HG03064 (cell line): ENCODE data around the gene TSPYL1.
"Not testable (repeated sequence)": the region's sequence is repeated elsewhere in the genome, so short reads cannot be mapped to it uniquely, and the experiment has no call there.

ENCODE experiments used
- ATAC-seq: cut with Tn5 transposase; IDR thresholded peaks from one replicate; pipeline ENCODE4 v1.9.1; 2021; ENCODE audit warnings: low read depth; ENCODE audit not compliant: unreplicated experiment

Gene TSPYL1

DNA sequence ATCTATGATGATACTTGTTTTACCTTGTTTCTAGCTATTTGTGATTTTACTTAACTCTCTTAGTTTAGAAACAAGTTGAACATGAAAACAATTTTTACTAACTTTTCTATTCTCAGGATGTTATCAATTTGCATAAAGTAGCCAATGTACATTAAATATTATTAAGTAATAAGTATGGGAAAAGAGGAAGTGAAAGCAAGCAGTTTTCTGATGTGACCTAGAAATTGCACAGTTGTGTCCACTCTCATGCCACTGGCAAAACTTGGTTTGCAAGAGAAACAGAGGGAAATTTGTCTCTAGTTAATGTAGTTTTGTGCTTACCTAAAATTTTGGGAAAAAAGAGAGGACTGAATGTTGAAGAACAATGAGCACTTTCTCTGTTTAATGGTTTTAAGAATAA lies 19.2 kb upstream of the TSPYL1 start:
- no peak for ATAC-seq

DNA sequence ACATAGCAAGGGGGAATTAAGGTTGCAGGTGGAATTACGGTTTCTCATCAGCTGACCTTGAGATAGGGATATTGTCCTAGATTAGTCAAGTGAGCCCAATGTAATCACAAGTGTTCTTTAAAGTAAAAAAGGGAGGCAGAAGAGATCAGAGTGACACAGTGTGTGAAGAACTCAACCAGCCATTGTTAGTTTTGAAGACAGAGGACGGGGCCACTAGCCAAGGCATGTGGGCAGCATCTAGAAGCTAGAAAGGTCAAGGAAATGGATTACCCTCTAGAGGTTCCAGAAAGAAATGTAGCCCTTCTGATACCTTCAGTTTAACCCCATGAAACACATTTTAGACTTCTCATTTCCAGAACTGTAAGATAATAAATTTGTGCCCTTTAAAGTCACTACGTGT lies 18.5 kb upstream of the TSPYL1 start:
- ATAC-seq, result no peak

DNA sequence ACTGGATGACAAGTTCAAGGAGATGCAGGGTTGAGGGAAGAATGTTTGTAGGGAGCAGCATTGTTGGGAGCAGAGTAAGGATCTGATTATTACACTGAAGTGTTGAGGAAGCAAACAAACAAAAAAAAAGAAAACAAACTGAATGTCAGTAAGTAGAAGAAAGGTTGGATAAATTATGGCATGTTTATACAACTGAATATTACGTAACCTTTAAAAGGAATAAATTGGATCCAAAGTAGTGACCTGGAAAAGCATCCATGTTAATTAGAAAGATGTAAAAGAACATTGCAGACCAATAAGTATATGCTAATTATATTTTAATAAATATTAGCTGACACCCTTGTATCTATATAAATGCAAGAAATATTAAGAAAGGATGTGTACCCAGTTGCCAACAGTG lies 12.8 kb upstream of the TSPYL1 start:
- no peak for ATAC-seq

DNA sequence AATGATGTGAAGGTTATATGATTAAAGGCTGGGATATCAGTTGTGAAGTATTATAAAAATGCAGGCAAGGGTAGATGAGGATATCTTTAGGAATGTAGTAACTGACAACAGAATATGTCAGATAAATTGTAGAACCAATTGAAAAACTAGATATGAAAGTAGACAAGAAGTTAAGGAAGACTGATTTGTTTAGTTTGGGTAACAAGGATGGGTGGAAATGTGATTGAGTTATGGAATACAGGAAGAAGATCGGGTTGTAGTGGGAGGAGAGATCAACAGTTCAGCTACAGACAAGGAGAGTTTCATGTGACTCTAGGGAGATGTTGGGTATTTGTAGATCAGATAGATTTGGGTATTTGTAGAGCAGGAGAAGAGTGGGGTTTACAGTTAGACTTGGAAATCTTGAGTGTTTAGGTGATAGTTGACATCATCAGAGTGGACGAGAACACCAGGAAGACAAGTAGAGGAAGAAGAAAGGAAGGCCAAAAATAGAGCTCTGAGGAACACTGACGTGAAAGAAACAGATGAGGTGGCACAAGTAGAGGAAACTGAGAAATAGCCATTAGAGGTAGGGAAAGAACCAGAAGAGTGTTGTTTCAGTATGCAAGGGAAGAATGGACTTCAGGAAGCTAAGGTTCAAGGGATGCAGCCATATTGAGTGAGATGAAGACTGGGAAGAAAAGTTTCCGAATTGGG lies 12.1 kb upstream of the TSPYL1 start:
- no peak for ATAC-seq

DNA sequence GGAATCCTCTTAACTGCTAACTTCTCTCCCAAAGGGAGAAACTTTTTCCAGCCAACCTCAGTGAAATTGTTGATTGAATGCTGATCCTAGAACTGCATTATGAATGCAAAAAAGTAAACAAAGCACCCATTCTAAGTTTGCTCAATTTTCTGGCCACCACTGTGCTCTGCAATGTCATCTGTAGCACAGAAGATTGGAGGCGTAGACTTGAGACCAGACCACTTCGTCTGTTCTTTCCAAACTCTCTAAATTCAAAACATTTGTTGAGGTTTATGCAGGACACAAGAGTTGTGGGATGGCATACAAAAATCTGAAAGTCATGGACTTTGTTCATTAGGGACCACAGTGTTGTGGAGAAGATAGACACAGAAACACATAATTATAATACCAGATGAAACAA lies 11.1 kb upstream of the TSPYL1 start:
- no peak for ATAC-seq

DNA sequence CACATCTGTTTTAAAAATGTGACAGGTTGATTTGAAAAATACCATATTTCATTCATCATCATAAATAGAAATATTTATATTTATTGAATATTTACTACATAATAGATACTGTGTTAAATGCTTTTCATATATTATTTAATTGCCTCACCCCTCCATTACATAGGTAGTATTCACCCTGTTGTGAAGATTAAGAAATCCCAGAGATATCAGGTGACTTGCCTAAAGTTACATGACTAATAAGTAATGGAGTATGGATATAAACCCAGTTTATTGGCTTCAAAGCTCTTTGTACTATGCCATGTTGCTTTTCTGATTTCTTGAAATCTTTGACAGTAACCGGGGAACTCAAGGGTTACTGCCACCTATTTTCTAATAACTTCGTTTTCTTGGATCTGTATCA lies 10.1 kb upstream of the TSPYL1 start:
- ATAC-seq, result no peak

DNA sequence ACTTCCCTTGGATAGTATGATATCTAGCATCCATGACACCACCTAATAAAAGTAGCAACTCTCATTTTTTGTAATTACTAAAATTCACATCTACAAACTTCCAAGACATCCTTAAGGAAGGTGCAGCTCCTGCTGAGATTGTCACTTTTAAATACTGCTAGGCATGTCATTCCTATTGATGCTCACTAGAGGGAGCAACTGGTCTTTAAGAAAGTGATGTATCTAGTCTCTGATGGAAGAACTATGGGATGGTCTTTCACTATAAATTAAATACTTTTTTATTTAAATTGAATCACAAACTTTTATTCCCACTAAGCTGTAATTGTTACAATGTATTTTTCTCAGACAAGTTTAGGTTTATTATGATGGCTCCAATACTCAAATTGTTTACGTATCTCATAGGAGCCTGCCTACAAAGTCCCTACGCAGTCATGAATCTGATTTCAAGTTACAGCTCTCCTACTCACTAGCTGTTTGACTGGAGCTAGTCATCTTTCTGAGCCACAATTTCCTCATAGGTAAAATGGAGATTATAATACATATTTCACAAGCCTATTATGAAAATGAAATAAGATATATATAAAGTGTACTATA lies 8.1 kb upstream of the TSPYL1 start:
- ATAC-seq, result no peak

DNA sequence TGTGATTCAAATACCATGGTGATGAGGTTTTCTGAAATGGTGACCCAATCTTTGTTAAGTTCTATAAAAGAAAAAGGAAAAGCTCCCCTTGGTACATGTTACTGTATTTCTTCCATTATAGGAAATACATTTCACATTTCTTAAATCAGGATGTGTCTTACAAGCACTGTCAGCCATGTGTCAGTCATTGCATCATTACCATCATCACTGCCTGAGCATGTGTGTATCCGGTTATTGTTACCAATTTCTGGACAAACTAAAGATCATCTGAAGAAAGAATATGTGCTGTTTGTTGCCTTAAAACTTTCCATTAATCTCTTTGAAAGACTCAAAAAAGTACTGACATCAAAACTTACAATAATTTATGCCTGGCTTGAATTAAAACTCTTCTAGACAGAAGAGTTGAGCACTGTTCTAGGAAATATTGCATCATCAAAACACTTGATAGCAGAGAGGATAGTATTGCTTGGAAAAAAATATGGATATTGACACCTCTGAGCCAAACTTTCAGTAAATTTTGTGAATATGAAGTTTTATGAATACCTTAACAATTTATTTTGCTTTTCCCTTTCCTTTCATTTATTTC lies 7.1 kb upstream of the TSPYL1 start:
- no peak for ATAC-seq

DNA sequence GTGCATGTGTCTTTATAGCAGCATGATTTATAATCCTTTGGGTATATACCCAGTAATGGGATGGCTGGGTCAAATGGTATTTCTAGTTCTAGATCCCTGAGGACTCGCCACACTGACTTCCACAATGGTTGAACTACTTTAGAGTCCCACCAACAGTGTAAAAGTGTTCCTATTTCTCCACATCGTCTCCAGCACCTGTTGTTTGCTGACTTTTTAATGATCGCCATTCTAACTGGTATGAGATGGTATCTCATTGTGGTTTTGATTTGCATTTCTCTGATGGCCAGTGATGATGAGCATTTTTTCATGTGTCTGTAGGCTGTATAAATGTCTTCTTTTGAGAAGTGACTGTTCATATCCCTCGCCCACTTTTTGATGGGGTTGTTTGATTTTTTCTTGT lies 5.3 kb upstream of the TSPYL1 start:
- not testable (repeated sequence) for ATAC-seq

DNA sequence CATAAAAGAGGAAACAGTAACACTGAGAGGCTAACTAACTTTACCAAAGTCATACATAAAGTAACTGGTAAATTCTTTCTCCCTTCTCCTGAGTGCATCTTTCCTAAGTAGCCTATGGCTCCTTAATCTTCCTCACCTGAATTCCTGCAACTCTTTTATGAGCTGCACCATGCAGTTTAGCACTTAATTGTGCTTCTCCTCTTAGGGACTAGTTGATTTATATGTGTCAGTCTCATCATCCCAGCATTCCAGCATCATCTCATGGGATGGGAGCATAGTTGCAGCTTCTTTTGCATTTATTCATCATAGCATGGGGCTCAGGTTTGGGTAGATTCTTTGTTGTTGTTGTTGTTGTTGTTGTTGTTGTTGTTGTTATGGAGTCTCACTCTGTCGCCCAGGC lies 3.5 kb upstream of the TSPYL1 start:
- no peak for ATAC-seq

DNA sequence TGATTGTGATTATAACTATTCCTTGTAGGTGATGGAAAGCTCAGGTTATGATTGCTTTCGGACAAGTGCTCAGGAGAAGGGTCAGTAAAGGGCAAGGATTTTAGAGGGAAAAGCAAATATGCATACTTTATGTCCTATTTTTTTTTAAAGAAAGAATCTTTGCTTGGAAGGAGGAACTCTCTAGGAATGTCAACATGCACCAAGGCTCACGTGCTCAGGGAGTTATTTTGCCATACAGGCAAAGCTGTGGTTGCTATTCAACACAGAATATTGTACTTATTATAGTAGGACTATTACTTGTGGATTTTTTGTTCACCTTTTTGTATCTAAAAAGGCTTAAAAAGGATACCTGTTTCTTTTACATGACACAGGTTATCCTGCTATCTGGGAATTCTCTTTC lies 3.0 kb upstream of the TSPYL1 start:
- no peak for ATAC-seq

DNA sequence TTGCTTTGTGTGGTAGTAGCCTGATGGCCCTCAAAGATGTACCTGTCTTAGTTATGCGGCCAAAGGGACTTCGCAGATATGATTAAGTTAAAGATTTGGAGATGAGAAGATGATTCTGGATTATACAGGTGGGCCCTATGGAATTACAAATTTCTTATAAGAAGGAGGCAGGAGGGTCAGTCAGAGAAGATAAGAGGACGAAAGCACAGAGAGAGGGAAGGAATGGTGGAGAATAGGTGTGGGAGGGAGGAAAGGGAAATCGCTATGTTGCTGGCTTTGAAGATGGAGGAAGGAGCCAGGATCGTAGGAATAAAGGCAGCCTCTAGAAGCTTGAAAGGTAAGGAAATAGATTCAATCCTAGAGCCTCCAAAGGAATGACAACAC lies 1.2 kb upstream of the TSPYL1 start:
- no peak for ATAC-seq

DNA sequence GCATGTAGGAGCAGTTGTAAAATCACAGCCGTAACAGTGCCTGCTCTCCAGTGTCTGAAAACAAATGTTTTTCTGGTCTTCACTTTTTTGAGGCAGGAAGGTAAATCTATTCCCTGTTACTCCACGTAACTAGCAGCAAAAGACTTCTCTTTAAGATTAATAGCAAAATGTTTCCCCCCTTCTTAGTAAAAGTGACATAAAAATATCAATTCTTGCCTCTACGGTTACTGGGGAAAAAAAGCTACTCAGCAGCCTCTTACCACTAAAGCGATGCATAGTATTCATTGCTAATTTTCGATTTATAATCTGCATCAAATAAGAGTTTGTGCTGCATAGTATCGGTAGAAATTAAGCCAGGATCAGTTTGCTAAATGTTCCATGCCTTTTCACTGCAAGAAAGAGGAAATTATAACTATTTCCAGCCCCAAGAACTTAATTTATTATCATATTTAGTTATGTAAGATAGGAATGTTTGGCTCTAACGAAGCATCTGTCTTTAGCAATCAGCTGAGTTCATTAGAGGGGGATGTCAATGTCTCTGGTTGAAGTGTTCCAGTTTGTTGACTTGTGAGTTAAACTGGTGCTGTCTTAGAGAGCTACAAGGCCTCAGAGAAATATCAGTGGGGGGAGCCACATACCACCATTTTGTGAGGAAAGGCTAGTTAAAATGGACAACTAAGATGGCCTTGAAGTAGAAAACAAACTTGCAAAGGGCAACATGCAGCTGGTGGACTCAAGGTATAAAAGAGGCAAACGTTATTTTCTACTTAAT lies 617 bp upstream of the TSPYL1 start:
- no peak for ATAC-seq

DNA sequence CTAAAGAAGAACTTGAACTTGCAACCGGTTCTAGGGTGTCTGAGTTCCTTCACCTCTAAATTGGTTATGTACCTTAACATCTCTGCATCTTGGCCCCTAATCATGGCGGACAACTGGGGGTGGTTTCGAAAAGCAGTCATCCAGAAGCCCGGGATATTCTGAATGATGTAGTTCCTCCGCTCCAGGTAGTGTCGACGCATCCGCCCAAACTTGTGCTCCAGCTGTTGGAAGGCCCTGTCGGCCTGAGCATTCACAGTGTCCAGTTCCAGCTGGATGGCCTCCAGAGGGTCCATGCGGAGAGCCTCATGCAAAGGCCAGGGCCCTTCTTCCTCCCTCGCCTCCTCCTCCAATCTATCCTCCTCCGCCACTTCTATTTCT lies 887 bp downstream of the TSPYL1 start:
- ATAC-seq, result no peak

DNA sequence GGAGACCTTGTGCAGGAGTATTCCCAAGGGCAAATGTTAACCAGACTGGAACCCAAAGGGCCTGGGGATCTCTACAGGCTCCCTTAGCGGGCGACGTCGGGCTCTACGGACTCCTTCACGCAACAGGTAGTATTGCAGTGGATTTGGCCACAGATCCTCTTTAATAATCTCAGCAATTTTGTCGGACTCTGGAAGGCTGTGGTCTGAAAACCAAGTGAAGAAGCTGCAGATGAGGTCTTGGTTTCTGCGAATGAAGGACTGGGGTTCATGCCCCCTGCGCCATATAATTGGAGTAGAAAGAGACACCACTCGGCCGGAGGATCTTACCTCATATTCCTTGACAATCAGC lies 1.3 kb downstream of the TSPYL1 start:
- no peak for ATAC-seq

DNA sequence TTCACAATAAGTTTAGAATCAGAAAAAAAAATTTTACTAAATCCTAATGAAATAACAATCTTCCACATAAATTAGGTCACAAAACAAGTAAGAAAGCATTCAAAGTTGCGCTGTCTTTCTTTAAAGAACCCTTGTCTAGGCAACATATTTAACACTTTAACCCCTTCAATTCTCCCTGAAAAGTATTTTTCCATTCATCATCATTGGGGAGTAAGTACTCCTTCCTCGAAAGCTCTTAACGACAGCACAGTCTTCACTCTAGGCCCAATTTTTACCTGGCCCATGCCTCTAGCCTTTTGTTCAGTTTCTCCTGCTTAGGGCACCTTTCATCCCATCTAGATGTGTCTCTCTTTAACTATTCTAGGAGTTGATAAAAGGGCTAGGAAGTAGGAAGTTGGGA lies 2.6 kb downstream of the TSPYL1 start:
- ATAC-seq, result no peak

DNA sequence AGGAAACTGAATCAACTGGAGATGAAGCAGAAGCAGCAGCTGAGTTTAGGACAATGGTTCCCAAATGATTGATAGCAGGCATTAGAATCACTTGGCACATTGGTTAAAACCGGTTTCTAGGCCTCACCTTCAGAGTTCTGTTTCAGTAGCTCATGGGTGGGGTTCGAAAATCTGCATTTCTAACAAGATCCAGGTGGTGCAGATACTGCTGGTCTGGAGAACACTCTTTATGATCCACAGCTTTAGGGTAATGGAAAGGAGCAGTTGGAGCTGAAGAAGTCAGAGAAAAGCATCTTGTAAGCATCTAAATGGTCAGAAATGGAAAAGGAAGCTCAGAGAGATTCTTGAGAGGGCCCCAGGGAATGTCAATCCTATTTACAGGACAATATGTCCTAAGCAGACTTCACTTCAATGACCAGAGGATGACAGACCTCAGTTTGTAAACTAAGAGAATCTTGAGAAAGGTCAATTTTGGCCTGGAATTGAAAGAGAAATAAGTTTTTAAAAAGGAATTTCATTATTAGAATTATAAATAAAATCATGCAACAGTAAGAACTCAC lies 8.5 kb downstream of the TSPYL1 start:
- no peak for ATAC-seq

DNA sequence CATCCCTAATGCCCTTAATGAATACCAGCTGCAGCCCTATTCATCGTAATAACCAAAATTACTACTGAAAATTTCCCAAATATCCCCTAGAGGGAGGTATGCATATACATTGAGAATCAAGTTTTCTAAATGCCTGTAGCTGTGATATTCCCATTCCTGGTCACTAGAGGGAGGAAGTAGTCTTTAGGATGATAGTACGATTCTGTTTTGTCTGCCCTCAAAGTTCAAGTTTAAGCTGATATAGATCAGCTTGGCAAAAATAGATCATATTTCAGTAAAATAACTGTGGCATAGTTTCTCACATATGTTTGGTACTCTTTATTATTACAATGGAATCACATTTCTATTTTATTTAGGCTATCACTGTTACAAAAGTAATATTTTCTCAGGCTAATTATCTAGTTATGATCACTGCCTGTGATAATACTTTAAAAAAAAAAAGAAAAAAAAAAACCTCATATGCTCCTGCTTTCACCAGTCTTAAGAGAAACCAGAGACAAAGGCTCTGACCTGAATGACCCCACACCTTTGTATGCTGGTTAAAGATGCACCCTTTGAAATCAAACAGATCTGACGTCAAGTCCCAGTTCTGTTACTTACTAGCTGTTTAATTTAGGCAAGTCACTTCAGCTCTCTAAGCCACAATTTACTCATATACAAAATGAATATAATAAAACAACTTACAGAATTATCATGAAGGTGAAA lies 11.0 kb downstream of the TSPYL1 start:
- ATAC-seq, result peak; percentile 64

DNA sequence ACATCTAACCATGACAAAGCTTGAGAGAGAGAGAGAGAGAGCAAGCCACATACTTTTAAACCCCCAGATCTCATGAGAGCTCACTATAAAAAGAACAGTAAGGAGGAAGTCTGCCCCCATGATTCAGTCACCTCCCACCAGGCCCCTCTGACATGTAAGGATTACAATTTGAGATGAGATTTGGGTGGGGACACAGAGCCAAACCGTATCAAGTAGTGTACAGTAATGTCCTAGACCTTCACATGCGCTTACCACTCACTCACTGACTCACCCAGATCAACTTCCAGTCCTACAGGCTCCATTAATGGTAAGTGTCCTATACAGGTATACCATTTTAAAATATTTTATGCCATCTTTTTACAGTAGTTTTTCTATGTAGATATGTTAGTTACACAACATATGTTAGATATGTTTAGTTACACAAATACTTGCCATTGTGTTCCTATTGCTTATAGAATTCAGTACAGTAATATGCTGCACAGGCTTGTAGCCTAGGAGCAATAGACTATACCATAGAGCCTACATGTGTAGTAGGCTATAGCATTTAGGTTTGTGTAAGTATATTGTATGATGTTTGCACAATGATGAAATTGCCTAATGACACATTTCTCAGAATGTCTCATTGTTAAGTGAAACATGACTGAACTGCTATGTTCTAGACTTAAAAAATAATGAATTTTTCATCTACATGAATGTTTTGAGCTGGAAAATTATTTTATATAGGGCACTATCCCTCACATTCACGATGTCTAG lies 11.7 kb downstream of the TSPYL1 start:
- ATAC-seq, result peak; percentile 28

DNA sequence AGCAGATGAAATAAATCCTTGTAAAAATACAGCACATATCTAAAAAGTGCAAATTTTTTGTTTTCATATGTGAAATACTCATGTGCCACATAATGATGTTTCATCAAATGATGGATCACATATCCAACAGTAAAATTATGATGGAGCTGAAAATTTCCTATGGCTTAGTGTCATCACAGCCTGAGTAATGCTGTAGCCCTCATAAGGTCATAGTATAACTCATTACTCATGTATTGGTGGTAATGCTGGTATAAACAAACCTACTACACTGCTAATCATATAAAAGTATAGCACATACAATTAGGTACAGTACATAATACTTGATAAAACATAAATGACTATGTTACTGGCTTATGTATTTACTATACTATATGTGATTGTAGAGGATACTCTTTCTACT lies 12.9 kb downstream of the TSPYL1 start:
- ATAC-seq, result no peak
